GM21390 (cell line): ENCODE measurements around the gene ADGRL3.
"Not testable (repeated sequence)": the region's sequence is repeated elsewhere in the genome, so short reads cannot be mapped to it uniquely, and the experiment has no call there.

Experiments used
- ATAC-seq: cut with Tn5 transposase; IDR thresholded peaks from one replicate; pipeline ENCODE4 v1.9.1; 2021; ENCODE audit not compliant: unreplicated experiment

ADGRL3 gene

GRCh38 chr4:61478340-61478739, 278.2 kb downstream of the ADGRL3 start:
- ATAC-seq, result no peak

GRCh38 chr4:61485056-61485455, 284.9 kb downstream of the ADGRL3 start:
- no peak for ATAC-seq

- ATAC-seq, result no peak
Observed at GRCh38 chr4:61489927-61490326, 289.8 kb downstream of the ADGRL3 start.

- no peak for ATAC-seq
Observed at GRCh38 chr4:61493041-61493440, 292.9 kb downstream of the ADGRL3 start.

GRCh38 chr4:61493470-61493869, 293.3 kb downstream of the ADGRL3 start:
- no peak for ATAC-seq

DNA sequence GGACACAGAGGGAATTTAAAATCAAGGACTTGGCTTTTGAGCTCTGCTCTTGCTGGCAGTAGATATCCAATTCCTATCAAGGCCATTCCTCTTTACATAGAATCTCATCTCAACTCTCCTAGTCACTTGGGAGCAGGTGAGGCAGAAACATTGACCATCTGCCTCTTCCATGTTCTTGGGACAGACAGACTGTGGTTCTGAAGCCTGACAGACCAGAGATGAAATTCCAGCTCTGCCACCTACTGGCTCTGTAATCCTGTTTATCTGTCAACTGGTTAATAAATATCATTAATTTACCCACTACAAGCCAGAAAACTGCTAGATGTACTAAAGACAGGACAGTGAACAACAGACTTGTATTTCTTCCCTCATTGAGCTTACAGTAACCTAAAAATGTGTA, 300.8 kb downstream of the ADGRL3 start:
- no peak for ATAC-seq

- no peak for ATAC-seq
Observed at GRCh38 chr4:61501812-61502211, 301.7 kb downstream of the ADGRL3 start.

DNA sequence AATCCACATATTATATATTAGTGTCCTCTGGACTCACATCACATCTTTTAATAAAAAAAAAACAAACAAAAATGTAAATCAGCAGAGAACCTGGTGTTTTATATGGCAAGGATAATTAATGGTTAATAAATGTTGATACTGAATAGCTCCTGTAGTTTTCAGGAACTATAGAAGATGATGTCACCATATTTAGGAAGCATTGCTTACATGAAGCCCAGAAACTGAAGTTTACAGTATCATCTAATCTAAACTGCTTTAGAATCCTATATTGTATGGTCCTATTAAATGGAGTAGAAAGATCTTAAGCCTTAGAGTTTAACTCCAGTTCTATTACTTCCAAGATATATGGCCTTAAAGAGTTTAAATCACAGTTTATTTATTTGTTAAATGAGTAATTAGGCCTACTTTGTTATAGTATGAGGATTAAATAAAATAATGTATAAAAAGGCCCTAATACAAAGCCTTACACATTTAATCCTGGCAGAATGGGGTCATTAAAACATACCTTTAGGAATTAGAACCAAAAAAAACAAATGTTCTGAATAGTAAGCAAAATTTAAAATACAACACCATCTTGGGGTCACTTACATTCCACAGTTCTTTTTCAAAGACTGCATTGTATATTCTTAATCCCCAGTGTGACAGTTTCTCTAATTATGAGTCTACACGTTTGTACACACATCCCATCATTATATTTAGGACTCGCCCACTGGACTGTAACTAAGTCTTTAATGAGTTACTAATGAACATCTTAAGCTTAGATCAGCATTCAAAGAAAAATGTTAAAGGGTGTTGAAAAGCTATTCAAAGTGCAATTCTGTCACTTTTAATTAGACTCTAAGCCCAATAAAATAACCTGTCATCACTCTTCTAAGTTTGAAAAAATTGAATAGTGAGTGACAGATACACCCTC, 305.9 kb downstream of the ADGRL3 start:
- no peak for ATAC-seq

DNA sequence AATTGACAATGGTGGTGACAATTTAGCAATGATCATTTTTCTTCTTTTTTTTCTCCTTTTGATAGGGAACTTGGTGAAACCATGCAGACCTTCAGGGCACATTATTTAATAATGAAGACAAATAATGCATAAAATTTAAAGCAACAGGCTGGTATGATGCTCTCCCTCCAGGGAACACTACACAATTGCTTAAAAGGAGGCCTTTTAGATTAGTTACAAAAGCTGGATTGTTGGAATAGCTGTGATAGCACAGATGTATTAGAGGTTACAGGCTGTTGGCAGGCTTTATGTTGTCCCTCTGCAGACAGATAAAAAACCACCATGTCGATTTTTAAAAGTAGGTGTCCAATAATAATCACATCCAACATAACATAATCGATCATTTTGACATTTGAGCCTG, 307.0 kb downstream of the ADGRL3 start:
- no peak for ATAC-seq

- not testable (repeated sequence) for ATAC-seq
Observed at GRCh38 chr4:61509721-61510241, 309.7 kb downstream of the ADGRL3 start.

GRCh38 chr4:61511716-61512488, 311.8 kb downstream of the ADGRL3 start:
- no peak for ATAC-seq

GRCh38 chr4:61514991-61515390, 314.9 kb downstream of the ADGRL3 start:
- ATAC-seq, result no peak

DNA sequence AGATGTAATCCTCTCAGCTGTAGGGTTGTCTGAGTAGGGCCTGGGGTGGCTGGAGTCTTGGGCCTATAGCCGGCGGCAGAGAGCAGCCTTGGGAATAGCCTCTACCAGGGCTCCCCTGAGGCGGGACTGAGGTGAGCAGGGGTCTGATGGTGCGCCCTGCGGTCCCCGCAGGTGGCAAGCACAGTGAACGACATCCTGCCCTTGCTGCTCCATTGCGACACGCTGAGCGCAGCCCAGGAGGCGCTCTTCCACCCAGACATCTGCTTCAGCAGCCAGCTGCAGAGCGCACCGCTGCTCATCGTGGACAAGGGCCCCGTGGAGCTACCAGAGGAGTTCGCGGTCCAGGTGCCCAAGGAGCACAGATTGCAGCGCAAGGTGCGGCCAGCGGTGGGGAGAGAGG, 317.0 kb downstream of the ADGRL3 start:
- ATAC-seq, result no peak

GRCh38 chr4:61520166-61520565, 320.0 kb downstream of the ADGRL3 start:
- ATAC-seq, result no peak

DNA sequence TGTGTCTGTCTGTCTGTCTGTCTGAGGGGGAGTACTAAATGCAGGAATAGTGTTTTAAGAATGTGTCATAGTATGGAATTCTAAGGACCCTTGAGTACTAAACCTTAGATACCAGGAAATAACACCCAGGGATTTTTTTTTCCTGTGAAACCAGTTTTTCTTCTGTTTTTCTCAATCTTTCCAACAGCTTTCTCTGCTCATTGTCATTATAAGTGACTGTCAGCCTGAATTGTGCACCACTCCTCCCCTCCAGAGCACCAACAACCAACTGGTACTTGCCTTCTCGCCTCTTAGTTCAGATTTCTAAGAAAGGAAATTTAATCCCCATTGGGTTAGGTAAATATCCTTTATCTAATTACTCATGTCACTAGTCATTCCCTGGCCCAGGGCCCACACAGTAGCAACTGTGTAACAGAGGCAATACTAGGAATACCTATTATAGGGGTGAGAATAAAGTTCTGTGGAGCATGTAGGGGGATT, 320.6 kb downstream of the ADGRL3 start:
- no peak for ATAC-seq

DNA sequence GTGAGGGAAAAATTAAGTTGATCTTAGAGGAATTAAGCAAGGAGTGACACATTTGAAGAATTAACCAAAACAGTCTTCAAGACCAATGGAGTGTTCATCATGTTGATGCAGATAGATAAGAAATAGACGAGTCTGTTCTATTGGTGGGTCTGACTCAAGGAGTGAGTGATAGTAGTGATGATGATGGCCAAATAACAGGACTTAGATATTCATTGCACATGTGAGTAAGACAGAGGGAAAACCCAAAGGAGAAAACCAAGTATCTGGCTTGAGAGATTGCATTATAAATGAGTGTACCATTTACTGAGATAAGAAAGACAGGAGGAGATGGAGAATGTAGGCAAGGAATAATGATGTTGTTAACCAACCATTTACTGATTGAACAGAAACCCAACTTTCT, 321.3 kb downstream of the ADGRL3 start:
- ATAC-seq, result no peak

- ATAC-seq, result no peak
Observed at GRCh38 chr4:61522312-61522711, 322.2 kb downstream of the ADGRL3 start.

DNA sequence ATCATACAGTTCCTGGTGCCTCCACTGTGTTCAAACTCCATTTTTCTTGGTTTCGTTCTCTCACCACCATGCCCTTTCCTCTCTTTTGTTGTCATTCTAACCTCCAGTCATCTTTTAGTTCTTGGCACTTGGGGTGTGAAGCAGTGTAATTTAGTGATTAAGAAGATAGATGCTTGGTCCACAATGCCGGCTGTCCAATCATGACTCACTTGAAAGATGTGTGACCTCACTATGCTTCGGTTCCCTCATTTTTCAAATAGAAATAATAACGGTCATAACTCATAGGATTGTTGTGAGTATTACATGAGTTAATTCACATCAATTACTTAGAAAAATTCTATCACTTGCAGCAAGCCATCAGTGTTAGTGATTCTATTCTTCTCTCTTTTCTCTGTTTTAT, 327.8 kb downstream of the ADGRL3 start:
- no peak for ATAC-seq

DNA sequence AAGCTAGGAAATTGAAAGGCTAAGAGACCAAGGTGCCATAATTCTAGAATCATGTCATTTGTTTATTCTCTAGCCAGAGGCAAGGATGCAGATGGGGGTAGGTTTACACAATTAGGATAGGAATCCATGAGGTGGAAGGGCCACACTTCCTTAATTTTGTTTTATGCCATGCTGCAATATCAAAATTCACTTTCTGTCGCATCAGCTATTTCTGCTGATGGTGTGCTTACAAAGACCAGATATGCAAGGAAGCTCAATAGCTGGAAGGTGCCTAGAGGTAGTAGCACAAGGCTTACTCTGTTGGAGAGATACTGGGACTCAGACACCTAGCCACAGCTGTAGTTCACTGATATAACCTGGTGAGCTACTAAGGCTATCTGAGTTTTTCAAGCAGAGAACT, 328.5 kb downstream of the ADGRL3 start:
- no peak for ATAC-seq

DNA sequence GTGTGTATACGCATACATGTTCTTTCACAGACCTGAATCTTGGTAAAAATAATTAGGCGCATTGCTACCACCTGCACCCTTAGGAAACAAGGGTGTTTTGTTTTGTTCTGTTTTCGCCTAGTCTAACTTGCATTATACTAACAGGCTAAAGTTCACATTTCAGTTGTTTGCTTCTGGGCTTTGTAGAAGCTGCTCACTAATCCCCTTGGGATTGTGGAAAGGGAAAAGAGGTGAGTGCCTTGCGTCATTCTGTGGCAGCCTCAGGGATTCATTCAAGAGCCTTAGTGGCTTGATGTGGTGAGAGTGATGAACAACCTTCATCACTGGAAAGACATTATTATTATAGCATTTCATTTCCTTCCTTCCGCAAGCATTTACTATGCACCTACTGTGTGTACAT, 331.1 kb downstream of the ADGRL3 start:
- ATAC-seq, result no peak

DNA sequence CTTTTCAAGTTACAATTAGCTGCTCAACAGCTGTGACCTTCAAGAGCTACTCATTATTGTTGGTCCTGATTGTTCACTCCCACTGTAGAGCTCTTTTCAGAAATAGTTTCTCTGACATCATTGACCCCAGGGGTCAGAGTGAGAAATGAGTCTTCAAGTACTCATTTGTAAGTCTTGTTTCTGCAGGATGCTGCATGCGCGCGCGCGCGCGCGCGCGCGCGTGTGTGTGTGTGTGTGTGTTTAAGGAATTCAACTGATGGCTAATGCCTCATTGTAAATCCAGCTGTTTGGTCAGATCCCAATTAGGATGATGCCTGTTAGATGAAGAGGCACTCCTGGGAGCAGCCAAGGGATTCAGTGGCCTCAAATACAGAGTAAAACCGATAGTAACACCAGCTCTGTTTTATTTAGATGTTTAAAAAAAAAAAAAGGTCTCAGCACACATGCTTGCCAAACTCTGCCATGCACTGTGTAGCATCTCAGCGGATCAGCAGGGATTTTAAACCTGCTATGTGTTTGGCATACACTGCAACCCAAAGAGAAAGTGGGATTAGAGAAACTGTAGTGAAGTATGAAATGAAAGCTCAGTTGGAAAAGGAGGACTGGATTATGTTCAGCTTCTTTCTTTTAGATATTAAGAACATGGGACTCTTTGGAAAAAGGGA, 332.3 kb downstream of the ADGRL3 start:
- no peak for ATAC-seq
